ENCODE data around the gene TRIM9.

TRIM9 gene

DNA sequence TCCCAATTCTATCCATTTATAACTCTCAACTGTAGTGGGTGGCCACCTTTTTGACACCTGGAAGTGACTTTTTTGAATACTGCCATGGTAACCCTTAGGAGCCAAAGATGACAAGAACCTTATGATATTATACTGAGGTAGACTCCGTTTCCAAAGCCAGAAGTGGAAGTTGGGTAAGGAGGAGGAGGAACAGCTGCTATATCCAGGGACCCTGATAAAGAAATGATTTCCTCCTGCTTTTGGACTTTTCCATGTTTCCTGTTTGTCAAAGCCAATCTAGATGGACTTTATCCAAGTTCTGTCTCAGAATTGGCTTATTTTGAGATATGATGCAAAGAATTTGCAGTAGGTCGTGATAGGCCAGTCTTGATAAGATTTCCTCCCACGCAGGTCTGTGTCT lies 14.3 kb downstream of the TRIM9 start:
- no peaks in the 10 kb centered on the region for H3K9me3 Mint-ChIP-seq
- no peaks in the 10 kb centered on the region for H3K4me1 Mint-ChIP-seq
- H3K36me3 Mint-ChIP-seq = no peaks in the 10 kb centered on the region
- H3K4me3 Mint-ChIP-seq = no peak overlapping the region
- H3K27ac Mint-ChIP-seq = no peak overlapping the region
- no peak for ATAC-seq
- no peak for DNase-seq (ENCODE audit: low spot score in 2 of 2)

DNA sequence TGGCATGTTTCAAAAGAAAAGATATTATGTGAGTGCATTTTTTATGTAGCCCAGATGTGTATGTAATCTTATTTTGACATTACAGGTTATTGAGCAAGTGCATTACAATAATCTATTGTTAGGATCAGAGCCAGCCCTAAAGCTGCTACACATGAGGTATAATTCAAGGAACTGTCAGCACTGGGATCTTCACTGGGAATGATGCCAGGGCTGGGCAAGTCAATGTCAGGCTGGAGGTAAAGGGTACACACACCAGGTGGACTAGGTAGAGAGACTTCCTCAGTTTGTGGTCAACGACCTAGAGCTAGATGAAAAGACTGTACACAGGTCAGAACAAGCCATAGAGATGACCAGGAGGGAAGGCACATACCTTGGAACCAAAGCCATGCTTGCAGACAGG lies 15.4 kb downstream of the TRIM9 start:
- H3K27ac Mint-ChIP-seq = no peak overlapping the region
- H3K9me3 Mint-ChIP-seq = no peaks in the 10 kb centered on the region
- DNase-seq (ENCODE audit: low spot score in 2 of 2) = no peak
- no peak for ATAC-seq
- no peak overlapping the region for H3K4me3 Mint-ChIP-seq
- no peaks in the 10 kb centered on the region for H3K4me1 Mint-ChIP-seq
- H3K36me3 Mint-ChIP-seq = no peaks in the 10 kb centered on the region

DNA sequence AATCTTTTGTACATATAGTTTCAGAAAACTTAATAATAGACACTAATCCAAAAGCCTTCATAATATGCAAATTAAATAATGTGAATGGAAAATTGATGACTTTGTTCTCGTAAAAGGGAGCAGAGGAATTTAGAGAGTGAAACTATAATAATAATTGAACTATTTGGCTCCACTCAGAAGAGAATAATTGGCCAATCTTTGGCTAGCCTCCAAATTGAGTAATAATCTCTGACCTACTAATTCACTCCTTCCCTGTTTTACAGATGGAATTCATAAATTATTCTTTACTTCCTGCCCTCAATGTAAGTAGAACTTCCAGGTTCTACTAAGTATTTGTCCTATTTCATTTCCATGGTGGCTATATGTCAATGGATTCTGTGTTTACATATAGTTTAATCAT lies 15.8 kb downstream of the TRIM9 start:
- no peak overlapping the region for H3K27ac Mint-ChIP-seq

DNA sequence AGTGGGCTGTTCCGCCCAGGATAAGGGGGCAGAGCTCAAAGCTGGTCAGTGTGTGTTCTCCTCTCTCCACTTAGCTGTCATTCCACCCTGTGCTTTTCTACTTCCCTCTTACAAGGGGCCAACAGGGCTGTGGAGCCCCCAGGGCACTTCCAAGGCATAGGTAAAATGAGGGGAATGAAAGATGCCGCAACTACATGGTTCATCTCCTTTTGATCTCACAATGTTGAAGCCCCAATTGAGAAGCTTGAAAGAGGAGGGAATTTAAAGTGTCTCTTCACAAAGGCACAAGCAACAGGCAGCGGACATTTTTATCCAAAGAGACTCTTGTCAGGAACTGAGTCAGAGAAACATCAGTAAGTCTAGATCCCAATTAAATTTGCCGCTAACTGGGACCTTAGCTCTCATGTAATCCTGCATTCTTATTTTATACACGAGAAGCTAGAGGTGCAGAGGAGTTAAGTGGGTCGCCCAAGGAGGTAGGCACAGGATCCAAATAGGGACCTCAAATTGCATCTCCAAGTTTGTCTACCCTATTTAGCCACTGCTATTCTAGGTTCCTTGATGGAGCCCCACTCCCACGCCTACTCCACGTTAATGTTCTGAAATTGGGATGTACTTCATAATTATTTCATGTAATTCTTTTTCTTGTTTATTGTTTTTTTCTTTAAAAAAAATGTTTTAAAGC lies 20.1 kb downstream of the TRIM9 start:
- Mint-ChIP-seq H3K27ac (no peak overlapping the region), H3K4me3 (no peak overlapping the region), H3K9me3 (no peaks in the 10 kb centered on the region), H3K36me3 (no peaks in the 10 kb centered on the region), H3K4me1 (no peaks in the 10 kb centered on the region)
- no peak for DNase-seq (ENCODE audit: low spot score in 2 of 2)
- no peak for ATAC-seq

More for the DNA sequence above, 15.8 kb downstream of the TRIM9 start:
- no peaks in the 10 kb centered on the region for H3K36me3 Mint-ChIP-seq
- no peaks in the 10 kb centered on the region for H3K9me3 Mint-ChIP-seq
- DNase-seq (ENCODE audit: low spot score in 2 of 2) (no peak), ATAC-seq (no peak)
- H3K4me1 Mint-ChIP-seq = no peaks in the 10 kb centered on the region
- no peak overlapping the region for H3K4me3 Mint-ChIP-seq

DNA sequence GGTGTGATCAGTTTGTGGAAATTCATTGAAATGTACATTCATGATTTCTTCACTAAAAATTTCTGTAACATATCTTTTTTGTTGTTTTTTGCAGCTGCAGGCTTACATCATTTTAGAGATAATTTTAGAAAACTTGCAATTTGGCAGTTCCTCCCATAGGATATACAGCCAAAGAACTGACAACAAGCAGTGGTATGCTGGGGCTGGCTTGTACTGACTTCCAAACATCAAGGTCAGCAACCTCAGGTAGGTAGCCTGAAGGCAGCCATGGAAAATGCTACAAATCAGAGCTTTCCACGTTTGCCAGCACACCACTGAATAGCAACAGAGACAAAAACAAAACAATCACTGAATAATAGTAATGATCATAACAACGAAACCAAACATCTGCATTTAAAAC lies 21.2 kb downstream of the TRIM9 start:
- no peaks in the 10 kb centered on the region for H3K36me3 Mint-ChIP-seq
- no peak for DNase-seq (ENCODE audit: low spot score in 2 of 2)
- no peaks in the 10 kb centered on the region for H3K4me1 Mint-ChIP-seq
- no peak overlapping the region for H3K4me3 Mint-ChIP-seq
- no peak overlapping the region for H3K27ac Mint-ChIP-seq
- H3K9me3 Mint-ChIP-seq = no peaks in the 10 kb centered on the region
- no peak for ATAC-seq

DNA sequence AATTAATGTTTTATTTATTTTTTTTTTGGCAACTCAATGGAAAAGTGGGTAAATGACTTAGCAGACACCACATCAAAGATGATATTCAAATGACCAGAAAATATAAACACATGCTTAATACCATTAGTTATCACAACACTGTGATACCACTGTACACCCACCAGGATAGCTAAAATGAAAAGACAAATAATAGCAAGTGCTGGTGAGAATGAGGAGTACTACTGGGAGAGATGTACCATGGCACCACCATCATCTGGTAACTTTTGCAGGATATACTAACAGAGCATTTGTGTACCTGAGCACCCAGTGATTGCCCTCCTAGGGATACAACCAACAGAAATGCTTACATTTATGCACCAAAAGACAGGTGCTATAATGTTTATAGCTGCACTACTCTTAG lies 21.9 kb downstream of the TRIM9 start:
- ATAC-seq (no peak), DNase-seq (ENCODE audit: low spot score in 2 of 2) (no peak)
- Mint-ChIP-seq H3K4me3 (no peak overlapping the region), H3K9me3 (no peaks in the 10 kb centered on the region), H3K36me3 (no peaks in the 10 kb centered on the region), H3K27ac (no peak overlapping the region), H3K4me1 (no peaks in the 10 kb centered on the region)

DNA sequence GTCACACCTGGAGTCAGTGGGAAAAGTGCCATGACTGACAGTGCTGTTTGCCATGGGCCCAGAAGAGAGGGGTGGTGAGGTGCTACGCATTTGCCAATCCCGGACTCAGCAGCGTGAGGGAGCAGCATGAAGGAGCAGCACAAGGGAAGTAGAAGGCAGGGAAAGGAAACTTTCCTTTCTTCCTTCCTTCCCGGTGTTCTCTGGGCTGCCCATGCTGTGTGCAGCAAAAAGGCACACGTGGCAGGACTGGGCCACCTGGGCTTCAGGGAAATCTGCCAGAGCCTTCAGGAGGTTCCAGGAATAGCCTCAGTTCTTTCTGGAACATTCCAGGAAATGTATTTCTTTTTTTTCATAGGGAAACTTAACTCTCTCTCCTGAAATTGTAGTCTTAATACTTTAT lies 23.0 kb downstream of the TRIM9 start:
- no peaks in the 10 kb centered on the region for H3K36me3 Mint-ChIP-seq
- no peak overlapping the region for H3K4me3 Mint-ChIP-seq
- ATAC-seq (no peak), DNase-seq (ENCODE audit: low spot score in 2 of 2) (no peak)
- no peaks in the 10 kb centered on the region for H3K9me3 Mint-ChIP-seq
- no peaks in the 10 kb centered on the region for H3K4me1 Mint-ChIP-seq
- no peak overlapping the region for H3K27ac Mint-ChIP-seq

DNA sequence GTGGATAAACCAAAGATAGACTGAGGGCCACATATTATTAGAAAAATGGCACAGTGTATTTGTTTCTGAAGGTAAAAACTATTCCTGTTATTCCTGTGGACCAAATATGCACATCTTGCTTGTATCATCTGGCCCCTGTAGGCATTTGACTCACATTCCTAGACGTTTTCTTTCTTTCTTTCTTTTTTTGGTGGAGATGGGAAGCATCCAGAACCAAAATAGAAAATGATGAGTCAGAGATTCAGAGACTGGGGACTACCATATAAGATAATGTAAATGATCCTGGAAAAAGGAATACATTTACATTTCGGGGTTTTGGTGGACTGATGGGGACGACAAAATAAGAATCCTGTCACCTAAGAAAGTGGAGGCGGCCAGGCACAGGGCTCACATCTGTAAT lies 24.2 kb downstream of the TRIM9 start:
- no peaks in the 10 kb centered on the region for H3K4me1 Mint-ChIP-seq

DNA sequence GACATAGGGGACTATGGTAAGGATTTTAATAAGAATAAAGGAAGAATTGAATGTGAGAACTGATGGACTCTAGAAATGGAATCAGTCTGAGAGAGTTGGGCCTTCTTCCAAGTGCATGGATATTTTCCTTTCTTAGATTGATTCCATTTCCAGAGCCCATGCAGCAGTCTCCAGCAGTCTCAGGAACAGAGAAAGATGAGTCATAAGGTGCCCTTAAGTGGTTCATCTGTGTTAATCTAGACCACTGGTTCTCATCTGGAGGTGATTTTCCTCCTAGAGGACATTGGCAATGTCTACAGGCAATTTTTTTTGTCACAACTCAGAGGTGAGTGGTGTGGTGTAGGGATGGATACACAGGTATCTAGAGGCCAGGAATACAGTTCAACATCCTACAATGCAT lies 25.9 kb downstream of the TRIM9 start:
- no peak overlapping the region for H3K4me3 Mint-ChIP-seq
- DNase-seq (ENCODE audit: low spot score in 2 of 2) = no peak
- H3K4me1 Mint-ChIP-seq = no peaks in the 10 kb centered on the region
- ATAC-seq = no peak
- H3K27ac Mint-ChIP-seq = no peak overlapping the region
- no peaks in the 10 kb centered on the region for H3K9me3 Mint-ChIP-seq
- H3K36me3 Mint-ChIP-seq = no peaks in the 10 kb centered on the region

More for the DNA sequence above, 24.2 kb downstream of the TRIM9 start:
- Mint-ChIP-seq H3K9me3 (no peaks in the 10 kb centered on the region), H3K36me3 (no peaks in the 10 kb centered on the region), H3K4me3 (no peak overlapping the region), H3K27ac (no peak overlapping the region)
- ATAC-seq (no peak), DNase-seq (ENCODE audit: low spot score in 2 of 2) (no peak)

DNA sequence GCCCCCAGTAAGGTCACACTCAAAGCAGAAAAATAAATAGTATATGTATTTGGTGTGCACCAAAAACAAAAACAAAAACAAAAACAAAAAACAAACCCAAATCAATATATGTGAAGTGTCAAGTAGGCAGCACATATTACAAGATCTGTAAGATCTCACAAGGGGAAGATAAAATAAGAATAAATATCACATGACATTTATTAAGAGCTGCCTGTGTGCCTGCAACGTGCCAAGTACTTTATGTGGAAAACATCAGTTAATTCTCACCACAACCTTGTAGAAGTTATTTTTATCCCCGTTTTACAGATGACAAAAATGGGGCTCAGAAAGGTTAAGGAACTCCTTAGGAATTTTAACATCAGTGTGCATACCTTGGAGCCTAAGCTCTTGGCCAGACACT lies 26.6 kb downstream of the TRIM9 start:
- no peak overlapping the region for H3K27ac Mint-ChIP-seq
- no peak for ATAC-seq
- DNase-seq (ENCODE audit: low spot score in 2 of 2) = no peak
- H3K4me1 Mint-ChIP-seq = no peaks in the 10 kb centered on the region
- H3K4me3 Mint-ChIP-seq = no peak overlapping the region
- no peaks in the 10 kb centered on the region for H3K36me3 Mint-ChIP-seq
- H3K9me3 Mint-ChIP-seq = no peaks in the 10 kb centered on the region

DNA sequence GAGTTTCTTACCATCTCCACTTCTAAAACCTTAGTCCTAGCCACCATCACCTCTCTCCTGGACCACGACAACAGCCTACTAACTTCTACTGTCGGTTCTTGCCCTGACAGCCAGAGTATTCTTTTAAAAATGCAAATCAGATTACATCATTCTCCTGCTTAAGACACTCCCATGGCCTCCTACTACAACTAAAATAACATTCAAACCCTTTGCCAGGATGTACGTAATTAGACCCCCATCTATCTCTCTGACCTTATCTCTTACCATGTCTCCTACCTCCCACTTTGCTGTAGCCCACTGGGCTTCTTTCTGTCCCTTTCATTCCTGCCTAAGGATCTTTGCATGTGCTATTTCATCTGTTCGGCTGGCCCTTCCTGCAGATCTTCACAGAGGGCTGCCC lies 27.6 kb downstream of the TRIM9 start:
- ATAC-seq (no peak), DNase-seq (ENCODE audit: low spot score in 2 of 2) (no peak)
- H3K4me3 Mint-ChIP-seq = no peak overlapping the region
- H3K36me3 Mint-ChIP-seq = no peaks in the 10 kb centered on the region
- H3K27ac Mint-ChIP-seq = no peak overlapping the region
- peaks cover 5% of the 10 kb centered on the region for H3K9me3 Mint-ChIP-seq
- no peaks in the 10 kb centered on the region for H3K4me1 Mint-ChIP-seq

DNA sequence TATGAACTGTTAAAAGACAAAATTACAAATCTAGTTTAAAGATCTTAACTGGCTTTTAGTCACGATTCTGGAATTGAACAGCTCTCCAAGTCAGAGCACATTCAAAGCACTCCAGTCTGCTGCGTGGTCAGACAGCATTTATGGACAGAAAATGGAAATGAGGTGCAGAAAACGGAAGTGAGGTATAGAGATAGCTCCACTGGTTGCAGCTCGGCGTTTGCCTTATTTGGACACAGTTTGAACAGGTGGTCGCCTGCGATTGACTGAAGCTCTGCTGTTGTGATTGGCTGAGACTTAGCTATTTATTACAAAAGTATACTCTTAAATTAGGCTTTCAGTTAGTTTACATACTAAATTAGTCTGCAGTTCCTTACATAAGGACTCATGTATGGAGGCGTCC lies 28.3 kb downstream of the TRIM9 start:
- Mint-ChIP-seq H3K36me3 (no peaks in the 10 kb centered on the region), H3K9me3 (peaks cover 5% of the 10 kb centered on the region)
- no peak for ATAC-seq

DNA sequence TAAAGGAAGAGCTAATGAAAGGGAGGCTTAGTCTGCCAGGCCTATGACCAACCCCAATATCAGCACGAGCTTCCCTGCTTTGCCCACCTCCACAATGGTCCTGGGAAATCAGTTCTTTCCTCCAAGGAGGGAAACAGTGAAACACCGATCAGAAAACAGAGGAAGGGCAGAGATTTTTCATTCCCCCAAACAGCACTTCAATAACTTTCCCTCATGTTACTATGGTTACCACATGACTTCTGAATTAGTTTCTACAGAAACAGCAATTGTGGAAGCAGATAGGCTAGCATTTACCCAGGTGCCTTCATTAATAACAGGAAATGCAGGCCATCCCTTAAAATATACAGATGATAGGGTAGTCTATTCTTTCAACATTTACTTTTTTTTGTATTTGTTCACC lies 35.9 kb downstream of the TRIM9 start:
- H3K4me3 Mint-ChIP-seq = no peak overlapping the region
- no peak overlapping the region for H3K27ac Mint-ChIP-seq
- DNase-seq (ENCODE audit: low spot score in 2 of 2) (no peak), ATAC-seq (no peak)
- H3K36me3 Mint-ChIP-seq = no peaks in the 10 kb centered on the region
- no peaks in the 10 kb centered on the region for H3K4me1 Mint-ChIP-seq
- peaks cover 5% of the 10 kb centered on the region for H3K9me3 Mint-ChIP-seq

More for the DNA sequence above, 28.3 kb downstream of the TRIM9 start:
- Mint-ChIP-seq H3K4me3 (no peak overlapping the region), H3K4me1 (no peaks in the 10 kb centered on the region), H3K27ac (no peak overlapping the region)
- DNase-seq (ENCODE audit: low spot score in 2 of 2) = no peak

DNA sequence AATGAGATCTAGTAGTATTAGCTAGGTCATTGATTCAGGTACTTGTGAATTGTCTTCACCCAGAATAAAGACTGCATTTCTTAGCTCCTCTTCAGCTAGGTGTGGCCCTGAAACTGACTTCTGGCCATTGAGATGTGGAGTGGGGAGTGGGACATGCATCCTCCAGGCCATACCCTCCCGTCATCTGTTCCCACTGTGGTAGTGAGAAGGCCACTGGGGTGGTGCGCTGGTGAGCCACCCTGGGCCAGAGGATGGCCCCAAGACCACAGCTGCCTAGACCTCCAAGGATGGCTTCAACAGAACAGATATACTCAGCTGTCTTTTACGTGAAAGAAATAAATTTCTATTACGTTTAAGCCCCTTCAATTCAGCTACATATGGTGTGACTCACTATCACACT lies 36.5 kb downstream of the TRIM9 start:
- Mint-ChIP-seq H3K9me3 (peaks cover 5% of the 10 kb centered on the region), H3K4me1 (no peaks in the 10 kb centered on the region), H3K36me3 (no peaks in the 10 kb centered on the region), H3K27ac (no peak overlapping the region), H3K4me3 (no peak overlapping the region)
- DNase-seq (ENCODE audit: low spot score in 2 of 2) = no peak
- no peak for ATAC-seq

DNA sequence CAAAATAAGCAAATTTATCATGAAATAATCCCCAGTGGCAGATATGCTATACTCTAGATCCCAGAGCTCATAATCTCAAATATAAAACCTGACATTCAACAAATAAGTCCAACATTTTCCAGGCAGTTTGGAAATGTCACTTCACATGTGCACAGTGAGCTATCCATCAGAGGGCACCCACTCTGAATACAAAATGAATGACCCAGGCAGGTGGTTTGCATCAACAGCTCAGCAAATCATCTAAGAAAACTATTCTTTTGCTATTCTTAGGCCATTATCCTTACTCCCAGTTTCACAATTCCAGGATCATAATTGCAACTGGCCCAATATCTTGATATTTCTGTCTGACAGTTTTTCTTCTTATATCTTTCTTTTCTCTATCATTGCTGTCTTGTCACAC lies 38.5 kb downstream of the TRIM9 start:
- H3K27ac Mint-ChIP-seq = no peak overlapping the region
- no peaks in the 10 kb centered on the region for H3K36me3 Mint-ChIP-seq
- ATAC-seq (no peak), DNase-seq (ENCODE audit: low spot score in 2 of 2) (no peak)
- no peak overlapping the region for H3K4me3 Mint-ChIP-seq
- no peaks in the 10 kb centered on the region for H3K4me1 Mint-ChIP-seq
- no peaks in the 10 kb centered on the region for H3K9me3 Mint-ChIP-seq

DNA sequence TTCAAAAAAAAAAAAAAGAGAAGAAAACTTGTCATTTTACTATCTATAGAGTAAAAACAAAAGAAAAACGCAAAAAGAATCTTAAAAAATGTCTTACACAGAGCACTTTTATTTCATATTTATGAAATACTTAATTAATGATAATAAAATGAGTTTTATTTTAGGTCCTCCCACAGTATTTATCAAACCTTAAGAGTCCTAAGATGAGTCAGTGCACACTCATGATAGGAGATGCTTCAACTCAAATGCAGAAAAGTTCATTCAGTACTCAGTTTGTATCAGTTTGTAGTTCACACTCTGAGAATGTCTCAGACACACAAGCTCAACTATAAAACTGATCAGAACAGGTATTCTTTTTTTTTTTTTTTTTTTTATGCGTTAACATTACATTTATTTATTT lies 41.7 kb downstream of the TRIM9 start:
- Mint-ChIP-seq H3K4me1 (no peaks in the 10 kb centered on the region), H3K9me3 (no peaks in the 10 kb centered on the region), H3K27ac (no peak overlapping the region), H3K4me3 (no peak overlapping the region), H3K36me3 (no peaks in the 10 kb centered on the region)
- ATAC-seq = no peak
- no peak for DNase-seq (ENCODE audit: low spot score in 2 of 2)

DNA sequence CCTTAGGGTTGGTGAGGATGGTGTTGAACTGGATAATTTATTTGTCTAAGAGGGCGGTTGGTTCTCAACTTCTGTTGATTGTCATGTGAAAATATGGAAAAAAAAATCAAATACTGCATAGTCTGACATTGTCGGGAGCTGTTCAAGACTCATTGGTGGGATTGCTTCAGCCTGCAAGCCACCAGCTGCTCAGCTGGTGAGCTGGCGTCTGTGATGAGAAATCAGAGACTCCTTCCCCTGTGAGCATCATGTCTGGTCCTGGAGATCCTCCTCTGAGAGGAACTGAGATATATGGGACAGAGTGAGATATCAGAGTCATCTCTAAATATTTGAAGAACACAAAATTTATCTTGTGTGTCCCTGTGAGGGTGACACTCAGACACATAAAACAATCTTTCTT lies 49.9 kb downstream of the TRIM9 start:
- H3K4me1 Mint-ChIP-seq = no peaks in the 10 kb centered on the region
- no peak overlapping the region for H3K4me3 Mint-ChIP-seq
- no peak overlapping the region for H3K27ac Mint-ChIP-seq
- no peaks in the 10 kb centered on the region for H3K36me3 Mint-ChIP-seq
- H3K9me3 Mint-ChIP-seq = no peaks in the 10 kb centered on the region
- DNase-seq (ENCODE audit: low spot score in 2 of 2) (no peak), ATAC-seq (no peak)
